ENCODE results near the gene RMDN3.
A peak's percentile ranks its signal among the peaks of the same experiment; 100 is the strongest.

The RMDN3 gene

GRCh38 chr15:40754883-40755811, at the start of gene RMDN3:
TSS of gene RMDN3 (minus strand) at chr15:40755254. CDS start at chr15:40754783, 471 bp downstream.
- Mint-ChIP-seq H3K4me3 (peak within 1 kb of the TSS; percentile 96 to 97 (median 96)), H3K9me3 (no peaks in the 10 kb centered on the region), H3K27me3 (ENCODE audit: low read depth) (no peaks in the 10 kb centered on the region), H3K27ac (peak within 1 kb of the TSS; percentile 100), H3K4me1 (peaks cover 29% of the 10 kb centered on the region), H3K36me3 (ENCODE audit: low read depth) (peaks cover 15% of the 10 kb centered on the region)
- TF ChIP-seq CTCF (IDR thresholded peaks at IDR 0.05; ENCODE audit: unreplicated experiment in 3 of 3): no peak

- Mint-ChIP-seq H3K36me3 (ENCODE audit: low read depth) (peaks cover 24% of the 10 kb centered on the region), H3K9me3 (no peaks in the 10 kb centered on the region), H3K4me1 (peaks cover 22% of the 10 kb centered on the region), H3K4me3 (peak overlapping the region in 1 of 3 experiments; percentile 61), H3K27me3 (ENCODE audit: low read depth) (no peaks in the 10 kb centered on the region), H3K27ac (no peak overlapping the region)
- no peak for TF ChIP-seq CTCF (IDR thresholded peaks at IDR 0.05; ENCODE audit: unreplicated experiment in 3 of 3)
Measured at GRCh38 chr15:40803688-40804087, 48.6 kb upstream of the RMDN3 start.

GRCh38 chr15:40803076-40803475, 48.0 kb upstream of the RMDN3 start:
- Mint-ChIP-seq H3K36me3 (ENCODE audit: low read depth) (peaks cover 29% of the 10 kb centered on the region), H3K27me3 (ENCODE audit: low read depth) (no peaks in the 10 kb centered on the region), H3K4me3 (no peak overlapping the region), H3K4me1 (peaks cover 16% of the 10 kb centered on the region), H3K27ac (no peak overlapping the region), H3K9me3 (no peaks in the 10 kb centered on the region)
- TF ChIP-seq CTCF (IDR thresholded peaks at IDR 0.05; ENCODE audit: unreplicated experiment in 3 of 3): no peak

GRCh38 chr15:40799523-40799922, 44.5 kb upstream of the RMDN3 start:
- TF ChIP-seq CTCF (IDR thresholded peaks at IDR 0.05; ENCODE audit: unreplicated experiment in 3 of 3): no peak
- Mint-ChIP-seq H3K4me3 (no peak overlapping the region), H3K9me3 (no peaks in the 10 kb centered on the region), H3K27ac (no peak overlapping the region), H3K4me1 (peaks cover 4% of the 10 kb centered on the region), H3K27me3 (ENCODE audit: low read depth) (no peaks in the 10 kb centered on the region), H3K36me3 (ENCODE audit: low read depth) (peaks cover 33% of the 10 kb centered on the region)

- Mint-ChIP-seq H3K27me3 (ENCODE audit: low read depth) (no peaks in the 10 kb centered on the region), H3K9me3 (no peaks in the 10 kb centered on the region), H3K36me3 (ENCODE audit: low read depth) (peaks cover 36% of the 10 kb centered on the region), H3K4me3 (no peak overlapping the region), H3K27ac (peak overlapping the region in 1 of 3 experiments; percentile 8), H3K4me1 (no peaks in the 10 kb centered on the region)
- TF ChIP-seq CTCF (IDR thresholded peaks at IDR 0.05; ENCODE audit: unreplicated experiment in 3 of 3): no peak
Measured at GRCh38 chr15:40796512-40796911, 41.5 kb upstream of the RMDN3 start.
